Mesothelial cell of epicardium (in vitro differentiated cells): ENCODE data around the gene EXO5. TPM values are rescaled to one million over a fixed set of nuclear protein-coding genes. Genes with fewer than 3 reads are reported as not detected.
"Not testable (repeated sequence)": the region's sequence is repeated elsewhere in the genome, so short reads cannot be mapped to it uniquely, and the experiment has no call there.

ENCODE experiments used
- DNase-seq, 2 experiments: peaks; one replicate each; pipeline ENCODE4 v3.0.0; 2021; ENCODE audit warnings: low spot score in 2 of 2; ENCODE audit not compliant: unreplicated experiment in 2 of 2
- H3K27ac Mint-ChIP-seq: 2 replicates; pipeline ENCODE4 v1.8.0; 2021; ENCODE audit warnings: mixed read lengths
- H3K27me3 Mint-ChIP-seq: 2 replicates; pipeline ENCODE4 v1.8.0; 2021; ENCODE audit warnings: low read depth, mixed read lengths
- H3K36me3 Mint-ChIP-seq: 2 replicates; pipeline ENCODE4 v1.8.0; 2021; ENCODE audit warnings: mixed read lengths
- H3K4me1 Mint-ChIP-seq: 2 replicates; pipeline ENCODE4 v1.8.0; 2021; ENCODE audit warnings: mixed read lengths
- H3K4me3 Mint-ChIP-seq: 2 replicates; pipeline ENCODE4 v1.8.0; 2021; ENCODE audit warnings: mild to moderate bottlenecking, moderate library complexity, mixed read lengths
- H3K9me3 Mint-ChIP-seq: 2 replicates; pipeline ENCODE4 v1.8.0; 2021; ENCODE audit warnings: mixed read lengths
- CTCF ChIP-seq: fragments of 200-600 bp; sonication (generic); IDR thresholded peaks from one replicate; pipeline ENCODE4 v1.5.0; 2021; ENCODE audit warnings: antibody characterized with exemption; ENCODE audit not compliant: unreplicated experiment
- total RNA-seq: library from RNA; stranded (reverse); gene quantifications from 3 replicates; pipeline ENCODE4 v1.2.1, GENCODE V29; 2021

Gene EXO5
- total RNA-seq, 1 donor from 2014 or later = 16.5 TPM

- TF ChIP-seq CTCF = no peak
- H3K4me1 Mint-ChIP-seq = no peaks in the 10 kb centered on the region
- no peak for DNase-seq
- no peak overlapping the region for H3K4me3 Mint-ChIP-seq
- H3K27ac Mint-ChIP-seq = no peak overlapping the region
- H3K9me3 Mint-ChIP-seq = peaks cover 4% of the 10 kb centered on the region
- H3K27me3 Mint-ChIP-seq = peaks cover 6% of the 10 kb centered on the region
- H3K36me3 Mint-ChIP-seq = no peaks in the 10 kb centered on the region
Observed at GRCh38 chr1:40556121-40556520, 47.6 kb downstream of the EXO5 start.

GRCh38 chr1:40558241-40558640 is 49.7 kb downstream of the EXO5 start:
- not testable (repeated sequence) for H3K4me3 Mint-ChIP-seq, H3K9me3 Mint-ChIP-seq, H3K36me3 Mint-ChIP-seq, H3K27ac Mint-ChIP-seq, DNase-seq, H3K4me1 Mint-ChIP-seq
- peaks cover 11% of the 10 kb centered on the region for H3K27me3 Mint-ChIP-seq

- H3K36me3 Mint-ChIP-seq = no peaks in the 10 kb centered on the region
- no peaks in the 10 kb centered on the region for H3K4me1 Mint-ChIP-seq
- H3K9me3 Mint-ChIP-seq = peaks cover 4% of the 10 kb centered on the region
- peaks cover 25% of the 10 kb centered on the region for H3K27me3 Mint-ChIP-seq
- TF ChIP-seq CTCF = no peak
- H3K27ac Mint-ChIP-seq = no peak overlapping the region
- H3K4me3 Mint-ChIP-seq = no peak overlapping the region
- DNase-seq = no peak
Observed at GRCh38 chr1:40562185-40562584, 53.6 kb downstream of the EXO5 start.

GRCh38 chr1:40563266-40563665 is 54.7 kb downstream of the EXO5 start:
- Mint-ChIP-seq H3K27ac (no peak overlapping the region), H3K4me3 (no peak overlapping the region), H3K4me1 (no peaks in the 10 kb centered on the region), H3K36me3 (no peaks in the 10 kb centered on the region), H3K9me3 (peaks cover 4% of the 10 kb centered on the region), H3K27me3 (peaks cover 27% of the 10 kb centered on the region)
- no peak for TF ChIP-seq CTCF
- no peak for DNase-seq

- H3K9me3 Mint-ChIP-seq = peaks cover 4% of the 10 kb centered on the region
- DNase-seq = no peak
- no peaks in the 10 kb centered on the region for H3K36me3 Mint-ChIP-seq
- peaks cover 27% of the 10 kb centered on the region for H3K27me3 Mint-ChIP-seq
- H3K4me1 Mint-ChIP-seq = no peaks in the 10 kb centered on the region
- H3K4me3 Mint-ChIP-seq = no peak overlapping the region
- no peak overlapping the region for H3K27ac Mint-ChIP-seq
- TF ChIP-seq CTCF = no peak
Observed at GRCh38 chr1:40564506-40564905, 55.9 kb downstream of the EXO5 start.

- Mint-ChIP-seq H3K27me3 (peaks cover 27% of the 10 kb centered on the region), H3K36me3 (no peaks in the 10 kb centered on the region), H3K27ac (no peak overlapping the region), H3K9me3 (peaks cover 1% of the 10 kb centered on the region), H3K4me1 (no peaks in the 10 kb centered on the region), H3K4me3 (no peak overlapping the region)
- no peak for DNase-seq
- TF ChIP-seq CTCF = no peak
Observed at GRCh38 chr1:40564913-40565312, 56.3 kb downstream of the EXO5 start.

Other genes starting within 250 kb of the EXO5 start
- 45.8 to 50.3 TPM (median 49.9 TPM) in 3 replicates for gene COL9A2, start 191.5 kb upstream of the EXO5 start, total RNA-seq
- 10.9 to 12.4 TPM (median 12.0 TPM) in 3 replicates for gene SMAP2, start 135.0 kb upstream of the EXO5 start, total RNA-seq
- gene ZFP69B, start 58.3 kb upstream of the EXO5 start, total RNA-seq = 8.3 to 9.0 TPM (median 8.6 TPM) in 3 replicates
- 4.3 to 4.7 TPM (median 4.4 TPM) in 3 replicates for gene ZFP69, start 31.5 kb upstream of the EXO5 start, total RNA-seq
- 2.9 to 6.0 TPM (median 4.7 TPM) in 3 replicates for gene ZNF684, start 22.9 kb downstream of the EXO5 start, total RNA-seq
- gene RIMS3, start 156.9 kb downstream of the EXO5 start, total RNA-seq = 12.5 to 13.0 TPM (median 12.9 TPM) in 3 replicates
- gene NFYC, start 182.9 kb downstream of the EXO5 start, total RNA-seq = 91.0 to 101 TPM (median 91.2 TPM) in 3 replicates